Sigmoid colon (tissue), 7 donors: ENCODE measurements around the gene ACRBP. TPM values are rescaled to one million over a fixed set of nuclear protein-coding genes. Genes with fewer than 3 reads are reported as not detected.

Experiments used
- DNase-seq: peaks from one replicate; pipeline ENCODE4 v3.0.0-alpha.2; 2019
- H3K27ac ChIP-seq, 4 donors: fragments of 200-600 bp; sonication (generic); one replicate each; pipeline ENCODE4 v1.5.1; 2016 to 2019; ENCODE audit warnings: mild to moderate bottlenecking in 1 of 4
- H3K27me3 ChIP-seq, 3 donors: fragments of 200-600 bp; sonication (generic); one replicate each; pipeline ENCODE4 v1.5.1; 2019; ENCODE audit warnings: mild to moderate bottlenecking in 1 of 3
- H3K36me3 ChIP-seq, 4 donors: fragments of 200-600 bp; sonication (generic); one replicate each; pipeline ENCODE4 v1.5.1; 2016 to 2019
- H3K4me1 ChIP-seq, 4 donors: fragments of 200-600 bp; sonication (generic); one replicate each; pipeline ENCODE4 v1.5.1; 2017 to 2019
- H3K4me3 ChIP-seq, 4 donors: fragments of 200-600 bp; sonication (generic); one replicate each; pipeline ENCODE4 v1.5.1; 2017 to 2019; ENCODE audit warnings: mild to moderate bottlenecking in 2 of 4, moderate library complexity in 1 of 4
- H3K9me3 ChIP-seq, 4 donors: fragments of 200-600 bp in 3 of 4; sonication (generic) in 3 of 4; one replicate each; pipeline versions ENCODE4 v1.5.1 to v1.6.1; 2013 to 2019
- EP300 ChIP-seq, 4 donors: sonication (generic); formaldehyde crosslinking; IDR thresholded peaks; one replicate each; pipeline ENCODE4 v1.6.1; 2017; ENCODE audit warnings: antibody characterized with exemption in 4 of 4
- POLR2A ChIP-seq, 2 donors: fragments of 450-650 bp; IDR thresholded peaks; one replicate each; pipeline ENCODE4 v1.6.1; 2016; ENCODE audit warnings: antibody characterized with exemption in 2 of 2, mild to moderate bottlenecking in 2 of 2, moderate library complexity in 2 of 2
- POLR2AphosphoS5 ChIP-seq, 4 donors: sonication (generic); formaldehyde crosslinking; IDR thresholded peaks; one replicate each; pipeline ENCODE4 v1.6.1; 2017; ENCODE audit warnings: antibody characterized with exemption in 4 of 4
- WGBS, 2 donors: extraction: QIAGEN DNeasy Blood & Tissue Kit; methylation state at CpG; one replicate each; pipeline ENCODE4 v1.1.7; 2013; 5-methylcytosine and 5-hydroxymethylcytosine counted together
- intact Hi-C: fragments of 100-400 bp; cut with DNase I; formaldehyde crosslinking; loops from one replicate; pipeline ENCODE4 v1.15.1; 2023
- polyA plus RNA-seq, 3 donors: library from polyadenylated mRNA; stranded (reverse); fragments of 200-250 nt; gene quantifications; one replicate each; pipeline ENCODE4 v1.2.3, GENCODE V29; 2013
- total RNA-seq, 4 donors: library from RNA; depleted of rRNA; stranded (reverse); fragments of >200 nt; gene quantifications; one replicate each; pipeline ENCODE4 v1.1.0, GENCODE V29; 2016
- TF ChIP-seq, protein P1 (sequence below), 4 experiments: fragments of 450-650 bp in 3 of 4; fragments of 200-600 bp in 1 of 4; IDR thresholded peaks; one replicate each; pipeline ENCODE4 v1.5.1; 2016 to 2019; ENCODE audit warnings: antibody characterized with exemption in 4 of 4, mild to moderate bottlenecking in 3 of 4, moderate library complexity in 2 of 4
- donor health status: healthy with polysubstance abuse.
- donor health status: Bipolar disorder and iron deficiency.
- donor health status: healthy.

ACRBP gene
- total and polyA plus RNA-seq, 7 donors, result 1.2 to 3.9 (median 2.1) TPM; not detected in 1

DNA sequence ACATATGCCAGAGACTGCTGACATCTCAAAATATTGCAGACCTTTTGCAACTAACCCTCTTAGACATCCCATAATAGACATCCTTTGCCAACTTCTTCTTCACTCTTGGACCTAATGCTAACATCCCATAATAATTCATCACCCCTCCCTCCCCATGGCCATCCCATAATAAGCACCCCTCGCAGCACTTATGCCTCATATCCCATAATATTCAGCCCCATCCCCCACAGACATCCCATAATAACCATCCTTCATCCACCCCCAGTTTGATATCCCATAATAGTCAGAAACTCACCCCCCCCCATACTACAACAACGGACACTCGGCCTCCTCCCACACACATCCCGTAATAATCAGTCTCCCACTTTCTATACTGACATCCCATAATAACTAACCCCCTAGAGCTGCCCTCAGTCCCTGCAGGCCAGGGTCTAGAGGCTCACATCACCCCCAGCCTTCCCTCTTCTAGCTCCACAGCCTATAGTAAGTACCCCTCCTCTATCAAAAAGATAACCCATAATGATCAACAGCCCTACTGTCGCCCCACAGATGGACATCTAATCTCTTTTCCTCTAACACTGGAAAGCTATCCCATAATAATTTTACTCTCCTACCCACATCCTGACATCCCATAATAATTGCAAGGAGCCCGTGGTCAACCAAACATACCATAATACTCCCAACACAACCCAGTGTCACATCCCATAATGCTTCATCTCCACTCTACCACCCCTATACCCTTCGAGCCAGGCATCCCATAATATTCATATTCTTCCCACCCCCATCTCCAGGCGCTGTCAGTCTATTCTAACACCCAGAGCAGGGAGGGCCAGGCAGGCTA, 39.3 kb downstream of the ACRBP start:
- WGBS, 2 donors, result 1 to 3% methylated on average over 8 of the region's 8 CpGs

DNA sequence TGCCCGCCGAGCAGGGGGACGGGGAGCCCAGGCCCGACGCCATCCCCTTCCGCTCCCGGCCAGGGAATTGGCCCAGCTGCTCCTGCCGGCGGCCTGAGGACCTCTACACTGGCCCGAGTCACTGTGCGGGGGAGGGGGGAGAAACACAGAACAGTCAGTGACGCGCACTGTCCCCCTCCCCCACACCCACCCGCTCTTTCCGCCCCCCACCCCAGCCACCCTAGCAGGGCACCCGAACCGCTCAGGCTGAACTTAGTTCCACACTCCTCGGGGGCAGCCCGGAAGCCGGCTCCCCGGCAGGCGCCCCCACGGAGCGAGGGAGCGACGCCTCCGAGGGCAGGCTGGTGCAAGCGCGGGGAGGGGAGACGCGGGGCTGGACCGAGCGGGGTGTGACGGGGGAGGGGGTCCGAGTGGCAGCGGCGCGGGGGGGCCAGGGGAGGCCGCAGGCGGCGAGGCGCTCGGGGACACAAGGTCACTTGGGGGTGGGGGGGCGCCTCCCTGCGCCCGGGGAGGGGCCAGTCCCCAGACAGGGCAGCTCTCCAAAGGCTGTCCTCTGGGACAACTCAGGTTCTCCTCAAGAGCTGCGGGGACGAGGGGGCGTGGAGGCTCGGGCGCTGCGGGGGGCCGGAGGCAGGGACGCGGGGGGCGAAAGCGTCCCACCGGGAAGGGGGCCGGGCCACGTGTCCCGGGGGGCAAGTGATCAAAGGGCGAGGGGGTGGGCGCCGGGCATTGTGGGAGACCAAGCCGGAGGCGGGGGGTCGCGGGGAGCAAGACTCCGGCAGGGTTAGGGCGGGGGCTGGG, 40.7 kb downstream of the ACRBP start:
- peak; percentile 89 for DNase-seq
- Histone ChIP-seq H3K27me3 (no peaks in the 10 kb centered on the region), H3K27ac (peak overlapping the region; percentile 92 to 100 (median 98)), H3K4me1 (peaks cover 0 to 64% (median 51%) of the 10 kb centered on the region in 4 donors), H3K4me3 (peak overlapping the region; percentile 68 to 97 (median 86)), H3K9me3 (no peaks in the 10 kb centered on the region), H3K36me3 (peaks cover 5 to 15% (median 9%) of the 10 kb centered on the region in 4 donors)
- 1 to 2% methylated on average over 70 of the region's 70 CpGs for WGBS, 2 donors
- intact Hi-C loops, result loop anchor here (2.0 to 5.0 kb wide), 2 partner anchors 39 to 56 kb away; partner anchors contain the start of genes ING4 and NOP2
- TF ChIP-seq EP300 (IDR thresholded peaks at IDR 0.05) (no peak), POLR2AphosphoS5 (IDR thresholded peaks at IDR 0.05) (peak in 3 of 4 donors; percentile 47 to 73 (median 59))

More for the DNA sequence above, 39.3 kb downstream of the ACRBP start:
- H3K4me1 ChIP-seq, result peaks cover 0 to 65% (median 56%) of the 10 kb centered on the region in 4 donors
- peak; percentile 82 for DNase-seq
- TF ChIP-seq POLR2AphosphoS5 (IDR thresholded peaks at IDR 0.05), result peak in 1 of 4 donors; percentile 33
- TF ChIP-seq, protein P1, sequence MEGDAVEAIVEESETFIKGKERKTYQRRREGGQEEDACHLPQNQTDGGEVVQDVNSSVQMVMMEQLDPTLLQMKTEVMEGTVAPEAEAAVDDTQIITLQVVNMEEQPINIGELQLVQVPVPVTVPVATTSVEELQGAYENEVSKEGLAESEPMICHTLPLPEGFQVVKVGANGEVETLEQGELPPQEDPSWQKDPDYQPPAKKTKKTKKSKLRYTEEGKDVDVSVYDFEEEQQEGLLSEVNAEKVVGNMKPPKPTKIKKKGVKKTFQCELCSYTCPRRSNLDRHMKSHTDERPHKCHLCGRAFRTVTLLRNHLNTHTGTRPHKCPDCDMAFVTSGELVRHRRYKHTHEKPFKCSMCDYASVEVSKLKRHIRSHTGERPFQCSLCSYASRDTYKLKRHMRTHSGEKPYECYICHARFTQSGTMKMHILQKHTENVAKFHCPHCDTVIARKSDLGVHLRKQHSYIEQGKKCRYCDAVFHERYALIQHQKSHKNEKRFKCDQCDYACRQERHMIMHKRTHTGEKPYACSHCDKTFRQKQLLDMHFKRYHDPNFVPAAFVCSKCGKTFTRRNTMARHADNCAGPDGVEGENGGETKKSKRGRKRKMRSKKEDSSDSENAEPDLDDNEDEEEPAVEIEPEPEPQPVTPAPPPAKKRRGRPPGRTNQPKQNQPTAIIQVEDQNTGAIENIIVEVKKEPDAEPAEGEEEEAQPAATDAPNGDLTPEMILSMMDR (IDR thresholded peaks at IDR 0.05), result no peak
- no peaks in the 10 kb centered on the region for H3K9me3 ChIP-seq
- peaks cover 0 to 5% (median 0%) of the 10 kb centered on the region in 4 donors for H3K36me3 ChIP-seq
- H3K27me3 ChIP-seq, result no peaks in the 10 kb centered on the region
- intact Hi-C loops, result loop anchor here (2.0 to 5.0 kb wide), 2 partner anchors 41 to 55 kb away; partner anchors contain the start of genes ING4 and NOP2
- H3K4me3 ChIP-seq, result no peak overlapping the region
- H3K27ac ChIP-seq, result peak overlapping the region; percentile 92 to 100 (median 98)

DNA sequence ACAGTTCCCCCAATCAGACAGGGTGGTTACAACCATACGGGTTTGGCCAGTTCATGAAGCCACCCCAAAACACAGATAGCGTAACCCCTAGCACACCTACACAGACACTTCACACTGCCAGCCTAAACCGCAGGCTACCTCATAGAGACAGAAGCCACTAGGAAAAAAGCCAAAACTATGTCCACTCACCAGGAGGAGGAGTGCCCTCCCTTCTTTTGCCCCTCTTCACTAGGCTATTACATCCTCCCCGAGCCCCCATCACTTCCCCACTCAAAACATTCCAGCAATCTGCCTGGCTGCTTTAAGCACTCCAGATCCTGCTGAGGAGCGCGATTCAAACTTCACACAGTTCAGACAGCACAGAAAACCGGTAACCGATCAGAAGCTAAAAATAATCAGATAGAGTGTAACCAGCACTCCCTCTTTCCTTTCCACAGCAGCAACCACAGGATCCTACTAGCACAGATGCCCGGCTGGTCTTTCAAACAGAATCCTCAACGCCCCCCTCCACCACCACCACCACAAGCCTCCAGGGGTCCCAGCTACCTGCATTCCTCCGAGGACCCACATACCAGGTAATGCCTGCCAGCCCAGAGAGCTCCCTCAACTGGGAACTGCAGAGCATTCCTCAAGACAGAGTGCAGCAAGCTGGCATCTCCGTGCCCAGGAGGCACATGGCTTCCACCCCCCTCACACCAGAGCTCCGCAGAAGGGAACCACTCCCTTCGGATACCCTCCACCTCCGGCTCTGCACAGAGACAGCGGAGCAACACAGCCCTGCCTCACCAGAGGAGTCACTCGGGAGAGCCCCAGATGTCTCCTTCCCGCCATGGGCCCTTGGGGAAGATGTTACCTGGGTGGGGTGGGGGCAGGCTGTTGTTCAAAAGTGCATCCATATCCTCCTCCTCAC, 41.6 kb downstream of the ACRBP start:
- WGBS, 2 donors, result 4 to 6% methylated on average over 18 of the region's 18 CpGs

DNA sequence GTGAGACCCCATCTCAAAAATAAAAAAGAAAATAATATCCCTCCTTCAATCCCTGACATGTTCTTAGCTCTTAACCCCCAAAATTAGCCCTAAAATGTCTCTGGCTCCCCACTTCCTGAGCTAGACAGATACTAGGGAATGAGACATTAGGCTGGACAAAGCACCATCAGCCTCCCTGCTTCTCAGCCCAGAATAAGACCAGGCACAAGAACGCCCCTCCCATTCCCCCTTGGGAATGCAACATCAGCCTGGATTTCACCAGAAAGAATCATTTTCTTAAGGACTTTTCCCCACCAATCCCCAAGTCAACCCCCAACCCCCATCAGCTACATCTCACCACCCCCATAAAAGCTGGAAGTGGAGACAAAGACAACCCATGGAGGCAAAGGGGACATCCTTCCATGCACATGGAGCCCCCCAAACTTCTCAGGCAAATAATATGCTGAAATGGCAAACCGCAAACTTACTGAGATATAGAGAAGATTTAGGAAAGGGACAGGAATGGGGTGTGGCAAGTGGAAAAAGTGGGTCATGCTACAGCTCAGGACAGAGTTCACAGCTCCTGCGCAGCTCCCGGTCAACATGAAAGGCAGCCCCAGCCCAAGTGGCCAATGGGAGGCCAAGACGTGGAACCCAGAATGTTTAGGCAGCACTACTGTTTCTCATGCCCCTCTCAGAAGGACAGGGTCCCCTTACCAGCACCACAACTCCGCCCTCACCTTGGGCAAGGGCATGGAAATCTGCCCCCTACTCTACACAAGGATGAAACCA, 42.8 kb downstream of the ACRBP start:
- Histone ChIP-seq H3K27me3 (no peaks in the 10 kb centered on the region), H3K4me1 (peaks cover 0 to 56% (median 43%) of the 10 kb centered on the region in 4 donors), H3K36me3 (peaks cover 26 to 36% (median 30%) of the 10 kb centered on the region in 4 donors), H3K4me3 (peak overlapping the region; percentile 68 to 97 (median 86)), H3K9me3 (no peaks in the 10 kb centered on the region), H3K27ac (peak overlapping the region; percentile 92 to 100 (median 98))
- TF ChIP-seq, protein P1 (IDR thresholded peaks at IDR 0.05), result no peak
- TF ChIP-seq POLR2A (IDR thresholded peaks at IDR 0.05) (no peak), EP300 (IDR thresholded peaks at IDR 0.05) (no peak), POLR2AphosphoS5 (IDR thresholded peaks at IDR 0.05) (no peak)
- no peak for DNase-seq
- intact Hi-C loops, result loop anchor here (5.0 kb wide), 1 partner anchor 37 kb away; the partner anchor contains the start of gene NOP2
- WGBS, 2 donors, result 46 to 49% methylated on average over 6 of the region's 6 CpGs

More for the DNA sequence above, 41.6 kb downstream of the ACRBP start:
- intact Hi-C loops, result loop anchor here (2.0 to 5.0 kb wide), 2 partner anchors 38 to 57 kb away; partner anchors contain the start of genes ING4 and NOP2
- Histone ChIP-seq H3K36me3 (peaks cover 14 to 24% (median 17%) of the 10 kb centered on the region in 4 donors), H3K4me1 (peaks cover 0 to 56% (median 43%) of the 10 kb centered on the region in 4 donors), H3K27ac (peak overlapping the region; percentile 92 to 100 (median 98)), H3K27me3 (no peaks in the 10 kb centered on the region), H3K9me3 (no peaks in the 10 kb centered on the region), H3K4me3 (peak overlapping the region; percentile 68 to 97 (median 86))
- TF ChIP-seq POLR2A (IDR thresholded peaks at IDR 0.05) (no peak), EP300 (IDR thresholded peaks at IDR 0.05) (no peak), POLR2AphosphoS5 (IDR thresholded peaks at IDR 0.05) (no peak)
- TF ChIP-seq, protein P1 (IDR thresholded peaks at IDR 0.05), result no peak
- DNase-seq, result peak; percentile 75
